Right lobe of liver (tissue), 6 donors: ENCODE results near the gene PLCL2. TPM values are rescaled to one million over a fixed set of nuclear protein-coding genes. Genes with fewer than 3 reads are reported as not detected.

Source experiments
- ATAC-seq, 4 donors: fragments of 200-7000 bp; cut with Tn5 transposase; one replicate each; pipeline ENCODE4 v1.9.1; 2020; ENCODE audit warnings: mild to moderate bottlenecking in 4 of 4, moderate library complexity in 4 of 4
- DNase-seq, 3 donors: peaks; one replicate each; pipeline ENCODE4 v3.0.0-alpha.2; 2020
- H3K27ac ChIP-seq, 3 donors: fragments of 200-600 bp; one replicate each; pipeline ENCODE4 v1.8.0; 2022
- H3K27me3 ChIP-seq, 2 donors: fragments of 200-600 bp; one replicate each; pipeline ENCODE4 v1.8.0; 2022
- H3K36me3 ChIP-seq, 4 donors: fragments of 200-600 bp; sonication (generic) in 1 of 4; one replicate each; pipeline versions ENCODE4 v1.5.1 to v1.8.0; 2017 to 2022; ENCODE audit warnings: control low read depth in 1 of 4
- H3K4me1 ChIP-seq, 4 donors: fragments of 200-600 bp; sonication (generic) in 1 of 4; one replicate each; pipeline versions ENCODE4 v1.5.1 to v1.8.0; 2017 to 2022; ENCODE audit warnings: control low read depth in 1 of 4
- H3K4me3 ChIP-seq, 3 donors: fragments of 200-600 bp; one replicate each; pipeline ENCODE4 v1.8.0; 2022
- H3K9me3 ChIP-seq, 4 donors: fragments of 200-600 bp; sonication (generic) in 1 of 4; one replicate each; pipeline versions ENCODE4 v1.5.1 to v1.8.0; 2017 to 2022; ENCODE audit warnings: control low read depth in 1 of 4
- CTCF ChIP-seq, 4 donors: fragments of 200-600 bp in 3 of 4; fragments of 450-650 bp in 1 of 4; IDR thresholded peaks; one replicate each; pipeline versions ENCODE4 v1.5.1 to v1.8.0; 2016 to 2022; ENCODE audit warnings: antibody characterized with exemption in 4 of 4, mild to moderate bottlenecking in 2 of 4
- POLR2A ChIP-seq: fragments of 450-650 bp; IDR thresholded peaks from one replicate; pipeline ENCODE4 v1.6.1; 2017; ENCODE audit warnings: antibody characterized with exemption, mild to moderate bottlenecking
- WGBS: methylation state at CpG from one replicate; pipeline ENCODE4 v1.1.6; 2018; ENCODE audit warnings: low coverage, low lambda C conversion rate; ENCODE audit not compliant: insufficient coverage; ENCODE audit errors: missing lambda C conversion rate; 5-methylcytosine and 5-hydroxymethylcytosine counted together
- intact Hi-C, 2 donors: fragments of 100-400 bp; cut with DNase I; formaldehyde crosslinking; loops; one replicate each; pipeline versions ENCODE4 v1.11.2 to v1.14.1; 2022
- total RNA-seq, 6 experiments: library from RNA; depleted of rRNA in 2 of 6; stranded (reverse); fragments of >200 nt in 2 of 6; fragmentation: NEBNext Ultra II Directional in 3 of 6; extraction: Animal tissue kit (Norgen Biotek cat#: 25700) in 3 of 6; gene quantifications; one replicate each; pipeline versions ENCODE4 v1.1.0 to v1.2.4, GENCODE V29; 2016 to 2023
- donor health status: DM: no; HTN: yes; CAD: no.
- donor health status: DM: no; HTN: no; CAD: no.
- donor health status: DM: no; HTN: no; CAD: no.
- donor health status: DM: no; HTN: yes; CAD: no.
- donor health status: DM: no; HTN: yes; CAD: no.

The PLCL2 gene
- total RNA-seq, 6 experiments from 2014 or later = 4.6 to 8.2 (median 6.9) TPM

DNA sequence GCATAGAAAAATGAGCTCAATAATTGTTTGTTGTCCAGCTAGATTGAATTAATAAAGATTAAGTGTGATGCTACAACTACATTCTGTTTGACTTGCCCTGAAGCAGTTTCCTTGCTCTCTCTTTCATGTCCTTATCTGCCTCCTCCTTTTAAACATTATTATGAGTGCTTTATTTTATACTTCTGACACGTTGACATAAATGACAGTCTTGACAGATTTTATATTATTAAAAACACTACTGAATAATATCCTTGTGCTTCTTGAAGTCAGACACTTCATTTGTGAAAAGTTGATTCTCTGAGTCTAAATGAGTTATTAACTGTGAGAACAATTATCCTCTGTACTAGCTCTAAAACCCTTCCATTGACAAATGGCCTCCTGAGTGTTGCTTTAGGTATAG, 58.2 kb downstream of the PLCL2 start:
- TF ChIP-seq CTCF (IDR thresholded peaks at IDR 0.05) (no peak), POLR2A (no peak)
- intact Hi-C loops = no loop called here
- Histone ChIP-seq H3K27ac (no peak overlapping the region), H3K4me1 (no peaks in the 10 kb centered on the region), H3K9me3 (no peaks in the 10 kb centered on the region), H3K36me3 (no peaks in the 10 kb centered on the region), H3K4me3 (no peak overlapping the region), H3K27me3 (no peaks in the 10 kb centered on the region)
- DNase-seq (no peak), ATAC-seq (no peak)
- WGBS = 58% methylated on average over 1 of the region's 1 CpG

GRCh38 chr3:16943857-16944256, 59.1 kb downstream of the PLCL2 start:
- intact Hi-C loops = no loop called here

GRCh38 chr3:16944356-16944755, 59.6 kb downstream of the PLCL2 start:
- intact Hi-C loops = no loop called here
- H3K9me3 ChIP-seq = no peaks in the 10 kb centered on the region
- no peaks in the 10 kb centered on the region for H3K4me1 ChIP-seq
- DNase-seq = no peak
- no peaks in the 10 kb centered on the region for H3K36me3 ChIP-seq
- TF ChIP-seq POLR2A (no peak), CTCF (IDR thresholded peaks at IDR 0.05) (no peak)
- H3K27me3 ChIP-seq = no peaks in the 10 kb centered on the region
- no peak for ATAC-seq
- H3K4me3 ChIP-seq = no peak overlapping the region
- 44% methylated on average over 1 of the region's 1 CpG for WGBS
- H3K27ac ChIP-seq = no peak overlapping the region

More at GRCh38 chr3:16943857-16944256, 59.1 kb downstream of the PLCL2 start:
- Histone ChIP-seq H3K4me3 (no peak overlapping the region), H3K36me3 (no peaks in the 10 kb centered on the region), H3K9me3 (no peaks in the 10 kb centered on the region), H3K27me3 (no peaks in the 10 kb centered on the region), H3K4me1 (no peaks in the 10 kb centered on the region), H3K27ac (no peak overlapping the region)
- no peak for TF ChIP-seq CTCF (IDR thresholded peaks at IDR 0.05)
- TF ChIP-seq POLR2A = no peak
- DNase-seq = no peak
- ATAC-seq = peak in 2 of 4 donors; percentile 28 to 46

DNA sequence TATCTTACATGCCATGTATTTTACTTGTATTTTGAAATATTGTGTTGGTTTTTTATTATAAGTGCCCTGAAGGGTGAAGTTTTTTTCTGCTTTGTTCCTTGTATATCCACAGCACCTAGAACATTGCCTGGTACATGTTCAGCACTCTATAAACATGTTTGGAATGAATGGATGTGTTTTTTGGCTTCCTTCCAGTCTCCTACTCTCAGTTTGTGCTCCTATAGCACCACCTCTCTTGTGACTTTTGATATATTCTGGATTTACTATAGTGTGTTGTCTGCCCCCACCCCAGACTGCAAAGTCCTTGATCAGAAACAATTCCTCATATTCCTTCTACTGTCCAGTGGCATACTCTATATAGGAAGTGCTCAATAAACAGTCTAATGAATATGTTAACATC, 60.6 kb downstream of the PLCL2 start:
- Histone ChIP-seq H3K4me1 (no peaks in the 10 kb centered on the region), H3K36me3 (no peaks in the 10 kb centered on the region), H3K27ac (no peak overlapping the region), H3K27me3 (no peaks in the 10 kb centered on the region), H3K9me3 (no peaks in the 10 kb centered on the region), H3K4me3 (no peak overlapping the region)
- intact Hi-C loops = no loop called here
- DNase-seq (no peak), ATAC-seq (peak; percentile 30 to 77 (median 64))
- TF ChIP-seq POLR2A (no peak), CTCF (IDR thresholded peaks at IDR 0.05) (peak in 2 of 4 donors; percentile 5 to 16)

DNA sequence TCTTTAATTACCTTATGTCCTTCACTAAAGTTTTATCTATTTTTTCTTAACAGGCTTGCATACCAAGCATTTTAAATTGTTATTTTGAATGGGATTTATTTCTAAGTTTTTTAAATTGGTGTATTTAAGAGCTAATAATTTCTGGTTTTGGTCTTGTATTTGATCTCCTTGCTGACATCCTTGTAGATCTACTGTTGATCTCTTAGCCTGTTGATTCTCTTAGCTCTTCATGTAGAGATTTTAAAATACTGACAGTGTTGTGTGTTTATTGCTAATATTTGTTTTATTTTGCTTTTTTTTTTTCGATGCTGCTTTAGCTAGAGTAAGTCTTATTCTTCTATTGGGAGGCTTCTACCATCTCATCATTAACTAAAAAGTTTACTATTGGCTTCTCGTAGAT, 65.5 kb downstream of the PLCL2 start:
- intact Hi-C loops = no loop called here
- H3K9me3 ChIP-seq = no peaks in the 10 kb centered on the region
- H3K4me3 ChIP-seq = no peak overlapping the region
- 78% methylated on average over 2 of the region's 2 CpGs for WGBS
- no peak for TF ChIP-seq POLR2A
- TF ChIP-seq CTCF (IDR thresholded peaks at IDR 0.05) = no peak
- no peaks in the 10 kb centered on the region for H3K4me1 ChIP-seq
- DNase-seq = no peak
- H3K27ac ChIP-seq = no peak overlapping the region
- H3K27me3 ChIP-seq = no peaks in the 10 kb centered on the region
- H3K36me3 ChIP-seq = no peaks in the 10 kb centered on the region
- no peak for ATAC-seq
